Measurements from ENCODE around the gene MYO1D.

DNA sequence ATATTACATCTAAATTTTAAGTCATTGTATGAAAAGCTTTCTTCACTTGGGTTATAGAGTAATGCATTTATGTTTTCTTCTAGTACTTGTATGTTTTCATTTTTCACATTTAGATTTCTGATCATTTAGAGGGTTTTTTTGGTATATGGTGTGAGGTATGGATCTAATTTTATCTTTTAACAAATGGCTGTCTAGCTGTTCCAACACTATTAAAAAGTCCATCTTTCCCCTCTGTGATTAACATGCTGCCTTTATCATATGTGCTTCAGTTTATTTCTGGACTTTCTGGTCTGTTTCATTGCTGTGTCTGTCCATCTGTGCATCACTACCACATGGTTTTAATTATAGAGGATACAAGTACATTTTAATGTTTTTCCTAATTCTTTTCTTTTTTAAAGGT, 163.8 kb downstream of the MYO1D start:
- no peak for TF ChIP-seq POLR2A (IDR thresholded peaks at IDR 0.05)
- TF ChIP-seq EP300 (IDR thresholded peaks at IDR 0.05; ENCODE audit: low read depth), result no peak
- TF ChIP-seq POLR2AphosphoS5 (IDR thresholded peaks at IDR 0.05), result no peak
- TF ChIP-seq, protein P1, sequence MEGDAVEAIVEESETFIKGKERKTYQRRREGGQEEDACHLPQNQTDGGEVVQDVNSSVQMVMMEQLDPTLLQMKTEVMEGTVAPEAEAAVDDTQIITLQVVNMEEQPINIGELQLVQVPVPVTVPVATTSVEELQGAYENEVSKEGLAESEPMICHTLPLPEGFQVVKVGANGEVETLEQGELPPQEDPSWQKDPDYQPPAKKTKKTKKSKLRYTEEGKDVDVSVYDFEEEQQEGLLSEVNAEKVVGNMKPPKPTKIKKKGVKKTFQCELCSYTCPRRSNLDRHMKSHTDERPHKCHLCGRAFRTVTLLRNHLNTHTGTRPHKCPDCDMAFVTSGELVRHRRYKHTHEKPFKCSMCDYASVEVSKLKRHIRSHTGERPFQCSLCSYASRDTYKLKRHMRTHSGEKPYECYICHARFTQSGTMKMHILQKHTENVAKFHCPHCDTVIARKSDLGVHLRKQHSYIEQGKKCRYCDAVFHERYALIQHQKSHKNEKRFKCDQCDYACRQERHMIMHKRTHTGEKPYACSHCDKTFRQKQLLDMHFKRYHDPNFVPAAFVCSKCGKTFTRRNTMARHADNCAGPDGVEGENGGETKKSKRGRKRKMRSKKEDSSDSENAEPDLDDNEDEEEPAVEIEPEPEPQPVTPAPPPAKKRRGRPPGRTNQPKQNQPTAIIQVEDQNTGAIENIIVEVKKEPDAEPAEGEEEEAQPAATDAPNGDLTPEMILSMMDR (IDR thresholded peaks at IDR 0.05), result no peak
